CD4-positive, alpha-beta T cell treated with Interleukin-15 for 1 hour (primary cell): ENCODE measurements around the gene TMPRSS11F.
"Not testable (repeated sequence)": the region's sequence is repeated elsewhere in the genome, so short reads cannot be mapped to it uniquely, and the experiment has no call there.

ENCODE experiments used
- DNase-seq: peaks from one replicate; pipeline ENCODE4 v3.0.0-alpha.2; 2020

The TMPRSS11F gene

GRCh38 chr4:68129793-68130192, at the start of gene TMPRSS11F:
TMPRSS11F (minus strand) TSS chr4:68129869; CDS start chr4:68129820, 49 bp downstream.
- DNase-seq: no peak

GRCh38 chr4:68176904-68177303, 47.2 kb upstream of the TMPRSS11F start:
- DNase-seq: no peak

- DNase-seq: no peak
These were observed 46.8 kb upstream of the TMPRSS11F start for GRCh38 chr4:68176500-68176899.

- DNase-seq: no peak
These were observed 46.0 kb upstream of the TMPRSS11F start for GRCh38 chr4:68175562-68176155.

DNA sequence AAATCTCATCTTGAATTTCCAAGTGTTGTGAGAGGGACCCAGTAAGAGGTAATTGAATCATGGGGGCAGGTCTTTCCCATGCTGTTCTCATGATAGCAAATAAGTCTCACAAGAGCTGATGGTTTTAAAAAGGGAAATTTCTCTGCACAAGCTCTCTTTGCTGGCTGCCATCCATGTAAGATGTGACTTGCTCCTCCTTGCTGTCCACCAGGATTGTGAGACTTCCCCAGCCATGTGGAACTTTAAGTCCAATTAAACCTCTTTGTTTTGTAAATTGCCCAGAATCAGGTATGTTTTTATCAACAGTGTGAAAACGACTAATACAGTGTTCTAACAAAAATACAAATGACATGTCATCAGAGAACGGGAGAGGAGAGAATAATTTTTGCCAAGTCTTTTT, 44.7 kb upstream of the TMPRSS11F start:
- not testable (repeated sequence) for DNase-seq

DNA sequence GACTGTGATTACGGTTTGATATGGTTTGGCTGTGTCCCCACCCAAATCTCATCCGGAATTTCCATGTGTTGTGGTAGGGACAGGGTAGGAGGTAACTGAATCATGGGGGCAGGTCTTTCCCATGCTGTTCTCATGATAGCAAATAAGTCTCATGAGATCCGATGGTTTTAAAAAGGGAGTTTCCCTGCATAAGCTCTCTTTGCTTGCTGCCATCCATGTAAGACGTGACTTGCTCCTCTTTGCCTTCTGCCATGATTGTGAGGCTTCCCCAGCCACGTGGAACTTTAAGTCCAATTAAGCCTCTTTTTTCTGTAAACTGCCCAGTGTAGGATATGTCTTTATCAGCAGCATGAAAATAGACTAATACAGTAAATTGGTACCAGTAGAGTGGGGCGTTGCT, 42.5 kb upstream of the TMPRSS11F start:
- DNase-seq: not testable (repeated sequence)

GRCh38 chr4:68167706-68168105, 38.0 kb upstream of the TMPRSS11F start:
- no peak for DNase-seq

GRCh38 chr4:68167166-68167565, 37.5 kb upstream of the TMPRSS11F start:
- DNase-seq: no peak

DNA sequence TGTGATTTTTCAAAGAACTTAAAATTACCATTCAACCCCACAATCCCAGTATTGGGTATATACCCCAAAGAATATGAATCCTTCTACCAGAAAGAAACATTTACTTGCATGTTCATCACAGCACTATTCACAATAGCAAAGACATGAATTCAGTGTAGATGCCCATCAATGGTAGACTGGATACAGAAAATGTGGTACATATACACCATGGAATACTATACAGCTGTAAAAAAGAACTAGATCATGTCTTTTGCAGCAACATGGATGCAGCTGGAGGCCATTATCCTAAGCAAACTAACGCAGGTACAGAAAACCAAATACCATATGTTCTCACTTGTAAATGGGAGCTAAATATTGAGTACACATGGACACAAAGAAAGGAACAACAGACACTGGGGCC, 34.1 kb upstream of the TMPRSS11F start:
- DNase-seq: no peak

- no peak for DNase-seq
These were observed 32.5 kb upstream of the TMPRSS11F start for GRCh38 chr4:68162196-68162595.

- no peak for DNase-seq
These were observed 22.7 kb upstream of the TMPRSS11F start for GRCh38 chr4:68152411-68152810.

DNA sequence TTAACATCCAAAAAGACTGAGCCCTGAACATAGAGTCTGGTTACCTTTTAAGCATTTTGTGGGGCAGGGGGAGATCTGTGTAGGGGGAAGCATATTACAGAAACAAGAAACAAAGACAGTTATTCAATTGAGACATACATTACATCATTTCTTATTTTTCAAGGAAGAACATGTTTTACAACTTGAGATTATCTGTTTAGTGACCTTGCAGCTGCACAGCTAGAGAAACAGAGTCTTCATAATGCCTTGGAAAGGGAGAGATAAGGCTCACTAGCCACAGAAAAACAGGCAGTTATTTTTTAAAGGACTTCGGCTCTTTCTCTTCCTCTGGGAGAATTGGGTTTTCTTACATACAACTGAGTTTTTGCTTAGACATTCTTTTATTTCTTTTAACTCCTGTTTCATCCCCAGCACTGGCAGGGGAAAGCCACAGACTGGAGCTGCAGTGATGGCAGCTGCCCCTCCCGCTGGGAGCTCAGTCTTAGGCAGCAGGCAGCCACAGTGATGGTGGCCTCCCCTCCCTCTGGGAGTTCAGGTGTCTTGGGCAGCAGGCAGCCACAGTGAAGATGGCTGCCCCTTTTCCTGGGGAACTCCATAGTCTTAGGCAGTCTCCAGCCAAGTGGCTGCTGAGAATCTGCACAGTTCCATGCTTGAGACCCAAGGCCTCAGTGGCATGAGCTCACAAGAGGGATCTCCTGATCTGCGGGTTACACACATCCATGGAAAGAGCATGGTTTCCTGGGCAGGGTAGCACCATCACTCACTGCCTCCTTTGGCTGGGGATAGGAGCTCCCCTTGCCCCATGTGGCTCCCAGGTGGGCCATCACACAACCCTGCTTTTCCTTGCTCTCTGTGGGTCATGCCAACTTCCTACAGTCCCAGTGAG, 19.4 kb upstream of the TMPRSS11F start:
- no peak for DNase-seq

DNA sequence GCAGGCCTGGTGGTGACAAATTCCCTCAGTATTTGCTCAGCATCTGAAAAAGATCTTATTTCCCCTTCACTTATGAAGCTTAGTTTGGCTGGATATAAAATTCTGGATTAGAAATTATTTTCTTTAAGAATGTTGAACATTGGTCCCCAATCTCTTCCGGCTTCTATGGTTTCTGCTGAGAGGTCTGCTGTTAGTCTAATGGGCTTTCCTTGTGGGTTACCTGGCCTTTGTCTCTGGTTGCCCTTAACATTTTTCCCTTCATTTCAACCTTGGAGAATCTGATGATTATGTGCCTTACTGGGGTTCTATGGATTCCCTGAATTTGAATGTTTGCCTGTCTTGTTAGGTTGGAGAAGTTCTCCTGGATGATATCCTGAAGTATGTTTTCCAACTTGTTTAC, 17.4 kb upstream of the TMPRSS11F start:
- no peak for DNase-seq

DNA sequence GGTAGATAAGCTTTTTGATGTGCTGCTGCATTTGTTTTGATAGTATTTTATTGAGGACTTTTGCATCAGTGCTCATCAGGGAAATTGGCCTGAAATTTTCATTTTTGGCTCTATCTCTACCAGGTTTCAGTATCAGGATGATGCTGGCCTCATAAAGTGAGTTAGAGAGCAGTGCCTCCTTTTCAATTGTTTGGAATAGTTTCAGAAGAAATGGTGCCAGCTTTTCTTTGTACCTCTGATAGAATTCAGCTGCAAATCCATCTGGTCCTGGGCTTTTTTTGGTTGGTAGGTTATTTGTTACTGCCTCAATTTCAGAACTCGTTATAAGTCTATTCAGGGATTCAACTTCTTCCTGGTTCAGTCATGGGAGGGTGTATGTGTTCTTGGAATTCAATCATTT, 15.6 kb upstream of the TMPRSS11F start:
- no peak for DNase-seq

DNA sequence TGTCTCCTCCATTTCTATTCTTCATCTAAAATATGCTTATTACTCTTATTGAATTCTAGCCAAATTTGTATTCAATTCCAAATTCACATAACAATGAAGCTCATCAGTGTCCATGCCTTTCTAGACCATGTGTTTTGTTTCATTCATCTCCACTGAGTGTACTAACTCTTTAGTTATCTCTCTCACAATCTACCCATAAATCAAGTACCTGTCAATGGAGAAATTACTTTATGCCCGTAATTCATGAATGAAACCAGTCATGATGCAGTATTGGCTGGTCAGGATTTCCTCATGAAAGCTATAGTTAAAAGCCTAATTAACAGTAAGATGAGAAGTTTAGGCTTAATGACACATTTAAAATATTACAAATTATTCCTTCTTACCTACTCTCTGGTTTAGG, 12.2 kb upstream of the TMPRSS11F start:
- no peak for DNase-seq

DNA sequence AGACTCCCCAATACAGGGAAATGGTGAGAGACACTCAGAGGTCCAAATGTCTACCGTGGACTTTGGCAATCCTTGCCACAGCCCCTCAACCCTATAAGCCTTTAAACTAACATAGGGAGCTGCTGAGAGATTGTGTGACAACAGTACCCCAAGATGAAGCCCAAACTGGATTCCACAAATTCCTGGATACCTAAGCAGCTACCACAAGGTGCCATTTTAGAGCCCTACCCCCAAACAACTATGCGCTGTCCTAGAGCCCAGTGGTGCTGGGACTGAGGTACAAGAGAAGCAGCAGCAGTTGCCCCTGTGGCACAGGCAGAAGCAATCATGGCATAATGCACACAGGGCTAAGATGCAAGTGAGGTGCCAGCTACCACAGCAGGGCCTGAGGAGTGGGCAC, 2.7 kb upstream of the TMPRSS11F start:
- DNase-seq: no peak

DNA sequence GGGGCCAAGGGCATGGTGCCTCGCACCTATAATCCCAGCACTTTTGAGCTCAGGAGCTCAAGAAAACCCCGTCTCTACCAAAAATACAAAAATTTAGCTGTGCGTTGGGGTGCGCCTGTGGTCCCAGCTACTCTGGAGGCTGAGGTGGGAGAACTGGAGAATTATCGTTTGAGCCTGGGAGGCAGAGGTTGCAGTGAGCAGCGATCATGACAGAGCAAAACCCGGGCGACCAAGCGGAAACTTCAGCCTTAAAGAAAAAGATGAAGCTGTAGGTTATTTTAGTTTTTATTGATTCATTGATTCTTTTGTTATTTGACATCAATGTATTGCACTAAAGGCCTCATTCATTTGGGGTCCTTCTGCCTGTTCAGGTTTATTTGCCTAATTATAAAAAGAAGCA, 5.4 kb downstream of the TMPRSS11F start:
- DNase-seq: no peak

- DNase-seq: no peak
These were observed 6.1 kb downstream of the TMPRSS11F start for GRCh38 chr4:68123525-68123924.

DNA sequence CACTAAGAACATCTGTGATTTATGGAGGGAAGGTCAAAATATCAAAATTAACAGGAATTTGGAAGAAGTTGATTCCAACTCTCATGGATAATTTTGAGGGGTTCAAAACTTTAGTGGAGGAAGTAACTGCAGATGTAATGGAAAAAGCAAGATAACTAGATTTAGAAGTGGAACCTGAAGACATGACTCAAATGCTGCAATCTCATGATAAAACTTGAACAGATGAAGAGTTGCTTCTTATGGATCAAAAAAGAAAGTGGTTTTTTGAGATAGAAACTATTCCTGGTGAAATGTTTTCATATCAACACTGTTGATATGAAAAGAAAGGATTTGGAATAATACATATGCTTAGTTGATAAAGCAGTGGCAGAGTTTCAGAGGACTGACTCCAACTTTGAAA, 9.7 kb downstream of the TMPRSS11F start:
- no peak for DNase-seq

GRCh38 chr4:68110441-68110840, 19.2 kb downstream of the TMPRSS11F start:
- DNase-seq: no peak

DNA sequence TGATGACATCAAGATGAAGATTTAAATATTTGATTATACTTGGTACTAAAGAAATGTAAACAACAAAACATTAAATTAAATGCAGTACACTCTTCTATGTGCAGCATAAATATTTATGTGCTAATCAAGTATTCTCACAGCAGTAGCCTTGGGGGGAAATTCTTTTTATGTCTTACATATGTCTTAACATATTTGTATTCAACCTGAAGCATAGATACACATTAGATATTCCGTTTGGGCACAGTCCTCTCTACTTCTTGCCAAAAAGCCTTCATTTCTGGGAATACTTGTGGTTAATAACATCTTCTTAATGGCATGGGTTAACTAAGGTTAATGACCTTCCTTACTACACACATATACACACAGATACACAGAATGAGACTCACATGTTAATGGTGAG, 19.8 kb downstream of the TMPRSS11F start:
- DNase-seq: no peak

GRCh38 chr4:68082758-68083157, 46.9 kb downstream of the TMPRSS11F start:
- DNase-seq: no peak

DNA sequence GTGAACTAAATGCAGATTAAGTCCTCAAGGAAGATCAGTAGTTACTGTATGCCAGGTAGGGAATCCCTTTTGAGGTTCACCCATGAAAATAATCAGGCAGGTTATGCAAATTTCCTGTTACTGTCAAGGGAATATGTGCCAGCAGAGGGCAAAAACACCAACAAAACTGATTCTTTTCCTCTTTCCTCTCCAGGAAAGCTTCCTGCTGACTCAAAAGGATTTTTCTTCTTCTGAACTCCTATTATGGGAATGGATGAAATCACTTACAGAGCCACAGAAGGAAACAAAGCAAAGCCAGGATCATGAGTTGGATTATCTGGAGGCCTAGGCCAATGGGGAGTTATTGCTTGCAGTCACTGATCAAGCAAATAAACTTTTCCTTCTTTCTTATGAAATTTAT, 49.7 kb downstream of the TMPRSS11F start:
- DNase-seq: no peak

DNA sequence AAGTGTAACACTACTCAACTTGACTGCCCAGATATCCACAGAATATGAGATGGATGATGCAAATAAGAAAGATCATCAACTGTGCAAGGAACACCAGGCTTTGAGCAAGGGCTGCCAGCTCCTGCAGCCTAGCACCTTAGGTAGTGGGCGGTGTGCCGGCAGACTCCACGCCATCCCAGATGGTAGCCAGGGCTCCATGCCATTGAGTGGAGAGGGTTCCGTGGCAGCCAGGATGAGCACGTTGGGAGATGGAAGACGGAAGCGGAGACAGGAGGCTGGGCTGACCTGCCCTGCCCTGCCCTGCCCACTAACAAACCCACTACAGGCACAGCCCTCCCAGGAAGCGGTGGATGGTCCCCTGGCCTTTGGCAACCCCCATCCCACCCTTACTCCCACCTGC, 51.9 kb downstream of the TMPRSS11F start:
- no peak for DNase-seq

GRCh38 chr4:68077301-68077700, 52.4 kb downstream of the TMPRSS11F start:
- DNase-seq: no peak
